C4-2B (cell line): ENCODE data around the gene TRMT112.

Experiments used
- CTCF ChIP-seq: fragments of 450-650 bp; conservative IDR thresholded peaks from 2 replicates; pipeline ENCODE4 v1.5.1; 2017; ENCODE audit warnings: mild to moderate bottlenecking
- ZFX ChIP-seq: fragments of 450-650 bp; IDR thresholded peaks from 2 replicates; pipeline ENCODE4 v1.6.1; 2017

GRCh38 chr11:64305691-64306562 is 11.4 kb downstream of the TRMT112 start:
- TF ChIP-seq CTCF, result peak; percentile 66
- no peak; the same call in 1 of the 2 replicates for TF ChIP-seq ZFX
